GM23338 (cell line): ENCODE results near the gene CYTH1.

Experiments used
- JUNB ChIP-seq: IDR thresholded peaks from one replicate; pipeline ENCODE4 v1.6.1; 2016; ENCODE audit warnings: antibody characterized with exemption; ENCODE audit not compliant: unreplicated experiment
- TF ChIP-seq, protein P1 (sequence below), 2 experiments: fragments of 200-600 bp in 1 of 2; sonication (generic) in 1 of 2; conservative IDR thresholded peaks; 2 replicates each; pipeline versions ENCODE4 v1.5.1 to v1.6.1; 2016 to 2017; ENCODE audit warnings: antibody characterized with exemption in 2 of 2, low read depth in 2 of 2, mild to moderate bottlenecking in 2 of 2, moderate library complexity in 1 of 2

DNA sequence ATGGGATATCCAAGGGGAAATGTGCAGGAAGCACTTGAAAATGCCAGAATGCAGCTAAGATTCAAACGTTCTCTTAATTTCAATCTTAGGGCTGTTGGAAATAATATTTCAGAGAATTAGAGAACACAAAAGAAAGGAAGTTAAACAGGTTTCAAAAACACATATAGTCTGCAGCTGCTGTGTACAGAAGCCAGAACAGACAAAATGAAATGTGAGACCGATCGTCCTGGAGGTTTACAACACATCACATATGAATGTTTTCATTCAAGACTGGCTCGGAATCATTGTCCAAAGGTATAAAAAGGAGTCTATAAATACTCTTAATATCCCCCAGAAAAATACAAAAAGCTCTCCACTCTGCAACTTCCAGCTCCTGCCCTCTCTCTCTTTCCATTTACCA lies 14.3 kb downstream of the CYTH1 start:
- TF ChIP-seq, protein P1, sequence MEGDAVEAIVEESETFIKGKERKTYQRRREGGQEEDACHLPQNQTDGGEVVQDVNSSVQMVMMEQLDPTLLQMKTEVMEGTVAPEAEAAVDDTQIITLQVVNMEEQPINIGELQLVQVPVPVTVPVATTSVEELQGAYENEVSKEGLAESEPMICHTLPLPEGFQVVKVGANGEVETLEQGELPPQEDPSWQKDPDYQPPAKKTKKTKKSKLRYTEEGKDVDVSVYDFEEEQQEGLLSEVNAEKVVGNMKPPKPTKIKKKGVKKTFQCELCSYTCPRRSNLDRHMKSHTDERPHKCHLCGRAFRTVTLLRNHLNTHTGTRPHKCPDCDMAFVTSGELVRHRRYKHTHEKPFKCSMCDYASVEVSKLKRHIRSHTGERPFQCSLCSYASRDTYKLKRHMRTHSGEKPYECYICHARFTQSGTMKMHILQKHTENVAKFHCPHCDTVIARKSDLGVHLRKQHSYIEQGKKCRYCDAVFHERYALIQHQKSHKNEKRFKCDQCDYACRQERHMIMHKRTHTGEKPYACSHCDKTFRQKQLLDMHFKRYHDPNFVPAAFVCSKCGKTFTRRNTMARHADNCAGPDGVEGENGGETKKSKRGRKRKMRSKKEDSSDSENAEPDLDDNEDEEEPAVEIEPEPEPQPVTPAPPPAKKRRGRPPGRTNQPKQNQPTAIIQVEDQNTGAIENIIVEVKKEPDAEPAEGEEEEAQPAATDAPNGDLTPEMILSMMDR (conservative IDR thresholded peaks at IDR 0.05; ENCODE audit: low read depth in 2 of 2), result no peak
- no peak for TF ChIP-seq JUNB
